Fibroblast of lung (primary cell): Measurements from ENCODE around the gene AK5.

ENCODE experiments used
- CTCF ChIP-seq, 2 donors: IDR thresholded peaks in 1 of 2; conservative IDR thresholded peaks in 1 of 2; 1 replicate in 1 of 2; 2 replicates in 1 of 2; pipeline ENCODE4 v1.5.1; 2011 to 2012; ENCODE audit warnings: low read length in 2 of 2, control low read depth in 1 of 2, inconsistent platforms in 1 of 2, low read depth in 1 of 2, mild to moderate bottlenecking in 1 of 2
- EZH2 ChIP-seq: IDR thresholded peaks from 2 replicates; pipeline ENCODE4 v1.5.1; 2012; ENCODE audit warnings: low read length, control low read depth, mild to moderate bottlenecking; ENCODE audit errors: missing control alignments

- no peak for TF ChIP-seq CTCF (conservative IDR thresholded peaks at IDR 0.05 in 1 of 2, IDR thresholded peaks at IDR 0.05 in 1 of 2; ENCODE audit: low read depth in 1 of 2, low read length in 2 of 2)
- TF ChIP-seq EZH2: no peak
Measured at GRCh38 chr1:77556045-77556444, 274.2 kb downstream of the AK5 start.
